DMS153 treated with DMSO at 0.1 percent for 48 hours (cell line): ENCODE measurements around the gene GSTCD.

ENCODE experiments used
- DNase-seq: peaks from one replicate; lab custom pipeline; 2025; ENCODE audit not compliant: unreplicated experiment; lab: John Stamatoyannopoulos, UW

GSTCD gene

GRCh38 chr4:105871997-105872396 is 163.4 kb downstream of the GSTCD start:
- DNase-seq, result no peak

- DNase-seq, result no peak
Measured at GRCh38 chr4:105875233-105875632, 166.6 kb downstream of the GSTCD start.

GRCh38 chr4:105878668-105879067 is 170.1 kb downstream of the GSTCD start:
- no peak for DNase-seq

GRCh38 chr4:105887508-105887907 is 178.9 kb downstream of the GSTCD start:
- DNase-seq, result no peak

- DNase-seq, result no peak
Measured at GRCh38 chr4:105894660-105895582, 186.3 kb downstream of the GSTCD start, which contains the start of gene NPNT. TSS of gene NPNT (plus strand) at chr4:105895471. CDS start at chr4:105895653, 182 bp downstream.

- no peak for DNase-seq
Measured at GRCh38 chr4:105895583-105896460, 187.2 kb downstream of the GSTCD start.

- DNase-seq, result no peak
Measured at GRCh38 chr4:105896461-105896942, 187.9 kb downstream of the GSTCD start.
